Uterus (tissue), 4 donors: ENCODE results near the gene MFAP5. TPM values are rescaled to one million over a fixed set of nuclear protein-coding genes. Genes with fewer than 3 reads are reported as not detected.
A peak's percentile ranks its signal among the peaks of the same experiment; 100 is the strongest.

Source experiments
- DNase-seq, 2 donors: peaks; one replicate each; pipeline ENCODE4 v3.0.0-alpha.2; 2019 to 2020
- H3K27ac ChIP-seq, 2 donors: fragments of 200-600 bp; sonication (generic); 1 replicate in 1 of 2; 2 replicates in 1 of 2; pipeline ENCODE4 v1.5.1; 2016 to 2018
- H3K27me3 ChIP-seq, 2 donors: fragments of 200-600 bp; sonication (generic); one replicate each; pipeline ENCODE4 v1.5.1; 2018 to 2019; ENCODE audit warnings: control low read depth in 1 of 2
- H3K36me3 ChIP-seq, 2 donors: fragments of 200-600 bp; sonication (generic); one replicate each; pipeline ENCODE4 v1.5.1; 2019; ENCODE audit warnings: control low read depth in 1 of 2
- H3K4me1 ChIP-seq, 2 donors: fragments of 200-600 bp; sonication (generic); one replicate each; pipeline ENCODE4 v1.5.1; 2018 to 2019; ENCODE audit warnings: control low read depth in 1 of 2
- H3K4me3 ChIP-seq, 2 donors: fragments of 200-600 bp; sonication (generic); 1 replicate in 1 of 2; 2 replicates in 1 of 2; pipeline ENCODE4 v1.5.1; 2018 to 2019; ENCODE audit warnings: mild to moderate bottlenecking in 1 of 2
- H3K9me3 ChIP-seq, 2 donors: fragments of 200-600 bp; sonication (generic); one replicate each; pipeline ENCODE4 v1.5.1; 2019; ENCODE audit warnings: control low read depth in 1 of 2
- CTCF ChIP-seq, 4 experiments: fragments of 200-600 bp in 2 of 4; fragments of 450-650 bp in 2 of 4; sonication (generic) in 2 of 4; IDR thresholded peaks; one replicate each; pipeline ENCODE4 v1.5.1; 2016 to 2019; ENCODE audit warnings: antibody characterized with exemption in 4 of 4, mild to moderate bottlenecking in 2 of 4, moderate library complexity in 1 of 4
- POLR2A ChIP-seq, 2 donors: fragments of 450-650 bp; IDR thresholded peaks; one replicate each; pipeline ENCODE4 v1.6.1; 2016; ENCODE audit warnings: antibody characterized with exemption in 2 of 2, mild to moderate bottlenecking in 1 of 2, moderate library complexity in 1 of 2
- intact Hi-C: fragments of 100-400 bp; cut with DNase I; formaldehyde crosslinking; loops from one replicate; pipeline ENCODE4 v1.15.1; 2023; ENCODE audit warnings: low total_unique reads
- total RNA-seq, 4 donors: library from RNA; depleted of rRNA in 3 of 4; stranded (reverse); fragments of >200 nt in 3 of 4; gene quantifications; one replicate each; pipeline versions ENCODE4 v1.1.0 to v1.2.4, GENCODE V29; 2014 to 2023
- donor health status: DM: yes; HTN: yes; CAD: no.

Gene MFAP5, protein sequence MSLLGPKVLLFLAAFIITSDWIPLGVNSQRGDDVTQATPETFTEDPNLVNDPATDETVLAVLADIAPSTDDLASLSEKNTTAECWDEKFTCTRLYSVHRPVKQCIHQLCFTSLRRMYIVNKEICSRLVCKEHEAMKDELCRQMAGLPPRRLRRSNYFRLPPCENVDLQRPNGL
- 100 to 1,000 TPM in 3 of 4 donors, 10 to 100 TPM in 1; 36.8 to 259 (median 151) TPM for total RNA-seq

- H3K36me3 ChIP-seq = no peaks in the 10 kb centered on the region
- peak within 1 kb of the TSS; percentile 6 to 39 for H3K4me3 ChIP-seq
- peak in 1 of 2 donors; percentile 38 for DNase-seq
These were observed at the start of gene MFAP5 for GRCh38 chr12:8662593-8662992. Gene MFAP5, minus strand, starts transcription at chr12:8662826. Its CDS starts 722 bp downstream, at chr12:8662104.

GRCh38 chr12:8709124-8709830 lies 46.7 kb upstream of the MFAP5 start:
- Histone ChIP-seq H3K36me3 (no peaks in the 10 kb centered on the region), H3K27me3 (no peaks in the 10 kb centered on the region), H3K4me1 (peaks cover 0 to under 1% of the 10 kb centered on the region in 2 donors), H3K27ac (peak overlapping the region; percentile 53 to 79), H3K4me3 (peak overlapping the region; percentile 11 to 28), H3K9me3 (no peaks in the 10 kb centered on the region)
- TF ChIP-seq POLR2A (IDR thresholded peaks at IDR 0.05) (peak in 1 of 2 donors; percentile 16), CTCF (IDR thresholded peaks at IDR 0.05) (no peak)
- DNase-seq = no peak
- intact Hi-C loops = no loop called here

More at GRCh38 chr12:8662593-8662992, at the start of gene MFAP5:
- no peaks in the 10 kb centered on the region for H3K27me3 ChIP-seq
- peak within 1 kb of the TSS; percentile 70 to 89 for H3K27ac ChIP-seq
- no peak for TF ChIP-seq POLR2A (IDR thresholded peaks at IDR 0.05)
- no peak for TF ChIP-seq CTCF (IDR thresholded peaks at IDR 0.05)
- intact Hi-C loops = no loop called here
- no peaks in the 10 kb centered on the region for H3K4me1 ChIP-seq
- H3K9me3 ChIP-seq = no peaks in the 10 kb centered on the region

DNA sequence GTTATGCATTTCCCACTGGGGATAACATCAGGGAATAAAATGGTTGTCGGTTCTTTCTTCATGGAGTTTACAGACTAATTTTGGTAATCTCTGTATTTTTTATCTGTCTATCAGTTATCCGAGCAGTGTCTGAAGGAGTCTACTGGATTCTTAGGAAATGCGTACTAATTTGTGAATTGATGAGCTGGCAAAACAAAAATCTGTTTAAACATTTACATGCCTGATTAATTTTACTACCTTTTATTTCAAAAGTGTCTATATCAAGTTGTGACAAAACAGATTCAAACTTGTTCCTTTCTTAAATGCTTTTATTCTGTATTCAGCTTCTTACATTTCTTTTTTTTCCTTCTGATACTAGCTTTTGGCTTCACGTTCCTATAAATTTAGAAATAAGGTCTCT lies 39.5 kb upstream of the MFAP5 start:
- H3K4me3 ChIP-seq = no peak overlapping the region
- H3K4me1 ChIP-seq = peaks cover 0 to 5% of the 10 kb centered on the region in 2 donors
- H3K36me3 ChIP-seq = no peaks in the 10 kb centered on the region
- TF ChIP-seq CTCF (IDR thresholded peaks at IDR 0.05) (no peak), POLR2A (IDR thresholded peaks at IDR 0.05) (no peak)
- DNase-seq = no peak
- no peaks in the 10 kb centered on the region for H3K27me3 ChIP-seq
- H3K27ac ChIP-seq = peak overlapping the region; percentile 30 to 100
- no peaks in the 10 kb centered on the region for H3K9me3 ChIP-seq
- intact Hi-C loops = no loop called here

- H3K27ac ChIP-seq = peak overlapping the region; percentile 99 to 100
- no peaks in the 10 kb centered on the region for H3K9me3 ChIP-seq
- peaks cover 0 to 5% of the 10 kb centered on the region in 2 donors for H3K4me1 ChIP-seq
- TF ChIP-seq POLR2A (IDR thresholded peaks at IDR 0.05) (no peak), CTCF (IDR thresholded peaks at IDR 0.05) (no peak)
- DNase-seq = no peak
- intact Hi-C loops = no loop called here
- H3K36me3 ChIP-seq = no peaks in the 10 kb centered on the region
- H3K4me3 ChIP-seq = no peak overlapping the region
- no peaks in the 10 kb centered on the region for H3K27me3 ChIP-seq
These were observed 38.5 kb upstream of the MFAP5 start for GRCh38 chr12:8701046-8701660.

GRCh38 chr12:8699714-8700113 lies 37.1 kb upstream of the MFAP5 start:
- Histone ChIP-seq H3K9me3 (no peaks in the 10 kb centered on the region), H3K27ac (peak overlapping the region; percentile 99 to 100), H3K4me1 (peaks cover 0 to 5% of the 10 kb centered on the region in 2 donors), H3K36me3 (no peaks in the 10 kb centered on the region), H3K27me3 (no peaks in the 10 kb centered on the region), H3K4me3 (no peak overlapping the region)
- intact Hi-C loops = no loop called here
- TF ChIP-seq CTCF (IDR thresholded peaks at IDR 0.05) (no peak), POLR2A (IDR thresholded peaks at IDR 0.05) (no peak)
- no peak for DNase-seq
